ENCODE results near the gene SLC16A3. TPM values are rescaled to one million over a fixed set of nuclear protein-coding genes. Genes with fewer than 3 reads are reported as not detected.

SLC16A3 gene
- polyA plus RNA-seq, 1 of the 3 experiments (the other 2 are of a cell fraction) = 70.7 TPM

- TF ChIP-seq TAF1 (IDR thresholded peaks at IDR 0.05; ENCODE audit: borderline replicate concordance, low read depth, low read length) (no peak), FOXJ3 (CRISPR knock-in tag; IDR thresholded peaks at IDR 0.05) (no peak), RCOR1 (IDR thresholded peaks at IDR 0.05; ENCODE audit: low read length) (no peak), TCF12 (IDR thresholded peaks at IDR 0.05) (no peak), ELF1 (IDR thresholded peaks at IDR 0.05) (no peak), SMC3 (IDR thresholded peaks at IDR 0.05; ENCODE audit: low read depth, low read length) (no peak), REST (IDR thresholded peaks at IDR 0.05; ENCODE audit: low read depth, low read length) (no peak), TEAD4 (IDR thresholded peaks at IDR 0.05; ENCODE audit: borderline replicate concordance, insufficient read depth) (no peak), GABPA (IDR thresholded peaks at IDR 0.05; ENCODE audit: low read depth) (no peak), RAD21 (IDR thresholded peaks at IDR 0.05; ENCODE audit: low read length) (no peak), NRF1 (IDR thresholded peaks at IDR 0.05; ENCODE audit: low read depth, low read length) (no peak), FOSL2 (IDR thresholded peaks at IDR 0.05; ENCODE audit: borderline replicate concordance, low read depth) (no peak), CTCF (IDR thresholded peaks at IDR 0.05) (no peak), CHD2 (IDR thresholded peaks at IDR 0.05; ENCODE audit: low read length, partially characterized antibody) (no peak), YY1 (IDR thresholded peaks at IDR 0.05; ENCODE audit: low read depth) (no peak), RFX5 (IDR thresholded peaks at IDR 0.05; ENCODE audit: low read length) (no peak)
- TF ChIP-seq, protein P1, sequence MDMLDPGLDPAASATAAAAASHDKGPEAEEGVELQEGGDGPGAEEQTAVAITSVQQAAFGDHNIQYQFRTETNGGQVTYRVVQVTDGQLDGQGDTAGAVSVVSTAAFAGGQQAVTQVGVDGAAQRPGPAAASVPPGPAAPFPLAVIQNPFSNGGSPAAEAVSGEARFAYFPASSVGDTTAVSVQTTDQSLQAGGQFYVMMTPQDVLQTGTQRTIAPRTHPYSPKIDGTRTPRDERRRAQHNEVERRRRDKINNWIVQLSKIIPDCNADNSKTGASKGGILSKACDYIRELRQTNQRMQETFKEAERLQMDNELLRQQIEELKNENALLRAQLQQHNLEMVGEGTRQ (IDR thresholded peaks at IDR 0.05; ENCODE audit: borderline replicate concordance, low read depth, low read length) = no peak
- TF ChIP-seq, protein P2, sequence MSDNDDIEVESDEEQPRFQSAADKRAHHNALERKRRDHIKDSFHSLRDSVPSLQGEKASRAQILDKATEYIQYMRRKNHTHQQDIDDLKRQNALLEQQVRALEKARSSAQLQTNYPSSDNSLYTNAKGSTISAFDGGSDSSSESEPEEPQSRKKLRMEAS (IDR thresholded peaks at IDR 0.05; ENCODE audit: low read depth) = no peak
- Histone ChIP-seq H3K27ac (ENCODE audit: low read depth in 2 of 2, low read length in 1 of 2) (no peak overlapping the region), H3K9me3 (no peaks in the 10 kb centered on the region), H3K27me3 (ENCODE audit: insufficient read depth) (no peaks in the 10 kb centered on the region), H3K4me1 (ENCODE audit: control insufficient read depth in 1 of 2, insufficient read depth in 2 of 2, low read depth in 1 of 2, low read length in 1 of 2) (peaks cover 0 to 2% of the 10 kb centered on the region in 2 experiments; a peak in 1 of 4 replicates), H3K9me2 (no peaks in the 10 kb centered on the region), H2AFZ (ENCODE audit: low read depth) (no peak overlapping the region), H3K36me3 (replicated peaks in 1 of 2; ENCODE audit: control insufficient read depth in 1 of 2, insufficient read depth in 2 of 2, low read length in 1 of 2) (no peaks in the 10 kb centered on the region), H4K20me1 (ENCODE audit: insufficient read depth) (no peaks in the 10 kb centered on the region), H3K79me2 (ENCODE audit: insufficient read depth) (peaks cover 23% of the 10 kb centered on the region; the same call in 1 of the 2 replicates), H3K9ac (no peak overlapping the region), H3K4me2 (no peak overlapping the region), H3K4me3 (ENCODE audit: low read depth in 2 of 2, low read length in 1 of 2) (no peak overlapping the region), H3F3A (replicated peaks; ENCODE audit: insufficient read depth) (peaks cover 9% of the 10 kb centered on the region)
- ChIA-PET POLR2A (no interaction called here), CTCF (interaction anchor here (3.1 kb wide), 1 partner anchor 12 kb away, joined by 28 read pairs; no protein-coding TSS in a partner anchor)
- DNase-seq = no peak
- whole genome bisulfite sequencing (ENCODE audit: low lambda C conversion rate) = 69% methylated on average over 8 of the region's 8 CpGs
Measured at GRCh38 chr17:82224666-82225065, 4.2 kb upstream of the SLC16A3 start.

Data from SK-N-SH (cell line).